IMR-90 (cell line): ENCODE results near the gene CDC42EP3. TPM values are rescaled to one million over a fixed set of nuclear protein-coding genes. Genes with fewer than 3 reads are reported as not detected.
A peak's percentile ranks its signal among the peaks of the same experiment; 100 is the strongest.

Experiments
- ATAC-seq: fragments of 200-7000 bp; cut with Tn5 transposase; 2 replicates; pipeline ENCODE4 v1.9.1; 2020; ENCODE audit warnings: low read depth, mild to moderate bottlenecking, moderate library complexity
- BruUV-seq: library from RNA; stranded (reverse); fragments of 400-500 nt; replicated peaks from 2 replicates; lab custom pipeline; 2021; lab: Mats Ljungman, UMichigan
- CTCF ChIA-PET: fragments of 300-600 bp; formaldehyde crosslinking; extraction: SDS; loops from one replicate; lab custom pipeline; 2021; ENCODE audit warnings: antibody characterized with exemption; lab: Yijun Ruan, JAX
- POLR2A ChIA-PET: fragments of 300-600 bp; sonication (Branson Sonifier 250); formaldehyde crosslinking; loops from one replicate; lab custom pipeline; 2022; ENCODE audit warnings: antibody characterized with exemption; ENCODE audit not compliant: unreplicated experiment; lab: Charles Lee
- DNase-seq: peaks from one replicate; pipeline ENCODE4 v3.0.0; 2013
- H2AFZ ChIP-seq: replicated peaks from 2 replicates; pipeline ENCODE3; 2013; ENCODE audit warnings: low read length, mild to moderate bottlenecking; ENCODE audit not compliant: poor library complexity
- H2AK5ac ChIP-seq: 2 replicates; pipeline ENCODE4 v1.6.1; 2013; ENCODE audit warnings: low read depth, low read length, inconsistent platforms
- H2AK9ac ChIP-seq: replicated peaks from 2 replicates; pipeline ENCODE3; 2013; ENCODE audit warnings: mild to moderate bottlenecking, low read depth, low read length, moderate library complexity; ENCODE audit not compliant: poor library complexity
- H2BK120ac ChIP-seq: 2 replicates; pipeline ENCODE4 v1.6.1; 2013; ENCODE audit warnings: low read depth, low read length, inconsistent platforms
- H2BK15ac ChIP-seq: 3 replicates; pipeline ENCODE4 v1.6.1; 2013; ENCODE audit warnings: low read depth, low read length, inconsistent platforms
- H2BK20ac ChIP-seq: 2 replicates; pipeline ENCODE4 v1.6.1; 2013; ENCODE audit warnings: low read depth, mild to moderate bottlenecking, inconsistent platforms, low read length, moderate library complexity
- H2BK5ac ChIP-seq: 2 replicates; pipeline ENCODE4 v1.6.1; 2013; ENCODE audit warnings: mild to moderate bottlenecking, low read depth, low read length, inconsistent platforms; ENCODE audit not compliant: poor library complexity, severe bottlenecking
- H3K14ac ChIP-seq: replicated peaks from 2 replicates; pipeline ENCODE4 v1.6.1; 2013; ENCODE audit warnings: low read depth, low read length, inconsistent platforms
- H3K18ac ChIP-seq: 2 replicates; pipeline ENCODE4 v1.6.1; 2013; ENCODE audit warnings: low read depth, low read length, control low read depth
- H3K23ac ChIP-seq: 2 replicates; pipeline ENCODE4 v1.6.1; 2013; ENCODE audit warnings: low read depth, low read length, inconsistent platforms
- H3K27ac ChIP-seq: 2 replicates; pipeline ENCODE4 v1.5.1; 2013; ENCODE audit warnings: mild to moderate bottlenecking, control low read depth, low read length; ENCODE audit not compliant: insufficient read depth
- H3K27me3 ChIP-seq: 2 replicates; pipeline ENCODE4 v1.6.1; 2013; ENCODE audit warnings: low read length; ENCODE audit not compliant: control insufficient read depth, insufficient read depth
- H3K36me3 ChIP-seq: 2 replicates; pipeline ENCODE4 v1.6.1; 2013; ENCODE audit warnings: low read length, mixed read lengths; ENCODE audit not compliant: control insufficient read depth, insufficient read depth
- H3K4ac ChIP-seq: 2 replicates; pipeline ENCODE4 v1.6.1; 2013; ENCODE audit warnings: low read depth, low read length, inconsistent platforms
- H3K4me1 ChIP-seq: 2 replicates; pipeline ENCODE4 v1.6.1; 2013; ENCODE audit warnings: low read length, mixed read lengths; ENCODE audit not compliant: control insufficient read depth, insufficient read depth
- H3K4me2 ChIP-seq: 2 replicates; pipeline ENCODE4 v1.6.1; 2013; ENCODE audit warnings: low read depth, mild to moderate bottlenecking, control low read depth, low read length, moderate library complexity
- H3K4me3 ChIP-seq: 2 replicates; pipeline ENCODE4 v1.5.1; 2013; ENCODE audit warnings: low read depth, mild to moderate bottlenecking, control low read depth, low read length, moderate library complexity; ENCODE audit not compliant: insufficient read depth
- H3K56ac ChIP-seq: 2 replicates; pipeline ENCODE4 v1.6.1; 2013; ENCODE audit warnings: low read length, inconsistent platforms; ENCODE audit not compliant: insufficient read depth; ENCODE audit errors: extremely low read depth
- H3K79me1 ChIP-seq, 2 experiments: 2 replicates each; pipeline ENCODE4 v1.6.1; 2013; ENCODE audit warnings: low read length in 2 of 2, inconsistent platforms in 1 of 2, low read depth in 1 of 2
- H3K9ac ChIP-seq: 2 replicates; pipeline ENCODE4 v1.6.1; 2013; ENCODE audit warnings: low read depth, low read length, control low read depth
- H3K9me1 ChIP-seq: 2 replicates; pipeline ENCODE4 v1.6.1; 2013; ENCODE audit warnings: low read length, inconsistent platforms; ENCODE audit not compliant: insufficient read depth
- H3K9me3 ChIP-seq: 2 replicates; pipeline ENCODE4 v1.6.1; 2013; ENCODE audit warnings: low read length; ENCODE audit not compliant: control insufficient read depth, insufficient read depth
- H4K20me1 ChIP-seq: 2 replicates; pipeline ENCODE4 v1.6.1; 2013; ENCODE audit warnings: low read length, inconsistent platforms; ENCODE audit not compliant: insufficient read depth
- H4K5ac ChIP-seq: 2 replicates; pipeline ENCODE4 v1.6.1; 2013; ENCODE audit warnings: mild to moderate bottlenecking, low read depth, low read length, control low read depth
- H4K8ac ChIP-seq, 2 experiments: 2 replicates each; pipeline ENCODE4 v1.6.1; 2013; ENCODE audit warnings: low read depth in 2 of 2, low read length in 2 of 2, control low read depth in 1 of 2, inconsistent platforms in 1 of 2
- H4K91ac ChIP-seq: 2 replicates; pipeline ENCODE4 v1.6.1; 2013; ENCODE audit warnings: low read depth, low read length, inconsistent platforms; ENCODE audit not compliant: insufficient read depth
- BHLHE40 ChIP-seq: fragments of 150-350 bp; IDR thresholded peaks from 2 replicates; pipeline ENCODE4 v1.6.1; 2016; ENCODE audit warnings: mild to moderate bottlenecking, low read depth, low read length
- CHD1 ChIP-seq: IDR thresholded peaks from 2 replicates; pipeline ENCODE4 v1.6.1; 2012; ENCODE audit warnings: low read depth, low read length, improper control_type of control experiment
- FOS ChIP-seq: fragments of 150-350 bp; IDR thresholded peaks from 2 replicates; pipeline ENCODE4 v1.6.1; 2016; ENCODE audit warnings: low read depth, low read length
- NFE2L2 ChIP-seq: fragments of 150-350 bp; IDR thresholded peaks from 2 replicates; pipeline ENCODE4 v1.6.1; 2016; ENCODE audit warnings: low read depth, mild to moderate bottlenecking, low read length
- RAD21 ChIP-seq: IDR thresholded peaks from 2 replicates; pipeline ENCODE4 v1.6.1; 2012; ENCODE audit warnings: low read length, improper control_type of control experiment
- RCOR1 ChIP-seq: IDR thresholded peaks from 2 replicates; pipeline ENCODE4 v1.6.1; 2012; ENCODE audit warnings: mild to moderate bottlenecking, low read length, improper control_type of control experiment; ENCODE audit not compliant: insufficient replicate concordance
- WGBS, 2 experiments: methylation state at CpG; one replicate each; pipeline versions ENCODE4 v1.1.5 to v1.1.7; 2013; ENCODE audit warnings: missing lambda C conversion rate in 2 of 2; ENCODE audit not compliant: insufficient read length in 1 of 2; ENCODE audit errors: extremely low coverage in 2 of 2; 5-methylcytosine and 5-hydroxymethylcytosine counted together
- dilution Hi-C: fragments of 300-500 bp; cut with HindIII; formaldehyde crosslinking; loops from one replicate; pipeline ENCODE4 v1.14.3; 2018; ENCODE audit warnings: low sequenced_read_pairs; ENCODE audit not compliant: unreplicated experiment
- in situ Hi-C: fragments of 300-500 bp; cut with MboI; formaldehyde crosslinking; loops from 3 replicates; pipeline ENCODE4 v1.14.3; 2019; ENCODE audit warnings: low sequenced_read_pairs, inconsistent platforms, mixed read lengths
- intact Hi-C: fragments of 100-400 bp; cut with micrococcal nuclease; formaldehyde crosslinking; loops from 2 replicates; pipeline ENCODE4 v1.10.0; 2022
- polyA plus RNA-seq, 3 experiments: library from polyadenylated mRNA; depleted of rRNA; stranded (reverse); fragments of >200 nt; gene quantifications; 2 replicates each; pipeline ENCODE4 v1.2.3, GENCODE V29; 2012; ENCODE audit warnings: low replicate concordance in 1 of 3
- total RNA-seq: library from RNA; depleted of rRNA; stranded (reverse); fragments of >200 nt; gene quantifications from 2 replicates; pipeline ENCODE4 v1.2.3, GENCODE V29; 2012
- TF ChIP-seq, protein P1 (sequence below): fragments of 150-350 bp; IDR thresholded peaks from 2 replicates; pipeline ENCODE4 v1.6.1; 2017; ENCODE audit warnings: mild to moderate bottlenecking, antibody characterized with exemption, low read length, low read depth

CDC42EP3 gene
- total and polyA plus RNA-seq, 2 of the 4 experiments (the other 2 are of a cell fraction), result 167 to 193 TPM

- CTCF ChIA-PET, result no interaction called here
- in situ Hi-C loops, result no loop called here
- WGBS, 2 experiments, result no CpG with 5 or more reads among the region's 3 CpGs
Measured at GRCh38 chr2:37639631-37640030, 31.8 kb downstream of the CDC42EP3 start.

More at GRCh38 chr2:37639631-37640030, 31.8 kb downstream of the CDC42EP3 start:
- Histone ChIP-seq H3K79me1 (peaks cover 20 to 44% of the 10 kb centered on the region in 2 experiments), H3K27ac (no peak overlapping the region), H3K27me3 (no peaks in the 10 kb centered on the region), H2BK120ac (no peak overlapping the region), H4K91ac (no peak overlapping the region), H3K36me3 (peaks cover 22% of the 10 kb centered on the region), H2AFZ (no peak overlapping the region), H2AK5ac (no peak overlapping the region), H3K9ac (no peak overlapping the region), H3K4me1 (peaks cover 19% of the 10 kb centered on the region), H3K23ac (no peak overlapping the region), H4K20me1 (peaks cover 37% of the 10 kb centered on the region; the same call in 1 of the 2 replicates), H3K4ac (0 out of 2 replicates have a peak overlapping the region, but pooled peaks have one; percentile 22), H2BK5ac (peak overlapping the region; percentile 45), H4K8ac (peak overlapping the region in 1 of 2 experiments; percentile 46; a peak in 1 of 4 replicates), H2BK15ac (peak overlapping the region; percentile 57; the same call in 1 of the 3 replicates), H4K5ac (no peak overlapping the region), H3K14ac (peak overlapping the region; percentile 35; the same call in 1 of the 2 replicates), H2BK20ac (no peak overlapping the region), H3K18ac (no peak overlapping the region), H3K9me3 (no peaks in the 10 kb centered on the region), H3K56ac (no peak overlapping the region), H2AK9ac (no peak overlapping the region), H3K4me3 (no peak overlapping the region), H3K9me1 (peaks cover 24% of the 10 kb centered on the region), H3K4me2 (no peak overlapping the region)
- POLR2A ChIA-PET, result no interaction called here
- dilution Hi-C loops, result no loop called here
- DNase-seq (no peak), ATAC-seq (no peak)
- BruUV-seq, result no TSS peak
- TF ChIP-seq NFE2L2 (no peak), RAD21 (no peak), CHD1 (no peak), BHLHE40 (no peak), RCOR1 (no peak), FOS (no peak)
- TF ChIP-seq, protein P1, sequence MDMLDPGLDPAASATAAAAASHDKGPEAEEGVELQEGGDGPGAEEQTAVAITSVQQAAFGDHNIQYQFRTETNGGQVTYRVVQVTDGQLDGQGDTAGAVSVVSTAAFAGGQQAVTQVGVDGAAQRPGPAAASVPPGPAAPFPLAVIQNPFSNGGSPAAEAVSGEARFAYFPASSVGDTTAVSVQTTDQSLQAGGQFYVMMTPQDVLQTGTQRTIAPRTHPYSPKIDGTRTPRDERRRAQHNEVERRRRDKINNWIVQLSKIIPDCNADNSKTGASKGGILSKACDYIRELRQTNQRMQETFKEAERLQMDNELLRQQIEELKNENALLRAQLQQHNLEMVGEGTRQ, result no peak
- intact Hi-C loops, result loop anchor here (2.0 to 5.0 kb wide), 3 partner anchors 67 to 193 kb away; no protein-coding TSS in a partner anchor
